Right forelimb (tissue), 1 donor: Measurements from ENCODE around the gene KLF7.

ENCODE experiments used
- DNase-seq: peaks from one replicate; pipeline ENCODE4 v3.0.0-alpha.2; 2018

KLF7 gene

GRCh38 chr2:207088839-207089238 is 76.9 kb downstream of the KLF7 start:
- DNase-seq = no peak

DNA sequence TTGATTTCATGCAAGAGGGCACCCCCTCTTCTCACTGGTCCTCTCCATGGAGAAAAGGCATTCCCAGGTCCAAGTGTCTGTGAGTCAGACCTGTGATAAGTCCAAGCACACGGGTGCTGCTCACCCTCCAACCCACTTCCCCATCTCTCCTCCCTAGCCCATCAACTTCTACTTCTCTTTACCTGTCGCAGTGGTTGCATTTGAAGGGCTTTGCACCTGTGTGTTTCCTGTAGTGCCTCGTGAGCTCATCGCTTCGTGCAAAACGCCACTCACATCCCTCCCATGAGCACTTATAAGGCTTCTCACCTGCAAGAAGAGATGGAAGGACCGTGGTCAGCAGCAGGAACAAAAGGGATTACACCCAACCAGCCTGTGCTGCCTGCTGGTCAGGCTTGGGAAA is 77.5 kb downstream of the KLF7 start:
- DNase-seq = no peak

GRCh38 chr2:207087046-207087902 is 78.5 kb downstream of the KLF7 start:
- no peak for DNase-seq

GRCh38 chr2:207086136-207086535 is 79.6 kb downstream of the KLF7 start:
- DNase-seq = no peak

GRCh38 chr2:207085110-207085509 is 80.6 kb downstream of the KLF7 start:
- no peak for DNase-seq

DNA sequence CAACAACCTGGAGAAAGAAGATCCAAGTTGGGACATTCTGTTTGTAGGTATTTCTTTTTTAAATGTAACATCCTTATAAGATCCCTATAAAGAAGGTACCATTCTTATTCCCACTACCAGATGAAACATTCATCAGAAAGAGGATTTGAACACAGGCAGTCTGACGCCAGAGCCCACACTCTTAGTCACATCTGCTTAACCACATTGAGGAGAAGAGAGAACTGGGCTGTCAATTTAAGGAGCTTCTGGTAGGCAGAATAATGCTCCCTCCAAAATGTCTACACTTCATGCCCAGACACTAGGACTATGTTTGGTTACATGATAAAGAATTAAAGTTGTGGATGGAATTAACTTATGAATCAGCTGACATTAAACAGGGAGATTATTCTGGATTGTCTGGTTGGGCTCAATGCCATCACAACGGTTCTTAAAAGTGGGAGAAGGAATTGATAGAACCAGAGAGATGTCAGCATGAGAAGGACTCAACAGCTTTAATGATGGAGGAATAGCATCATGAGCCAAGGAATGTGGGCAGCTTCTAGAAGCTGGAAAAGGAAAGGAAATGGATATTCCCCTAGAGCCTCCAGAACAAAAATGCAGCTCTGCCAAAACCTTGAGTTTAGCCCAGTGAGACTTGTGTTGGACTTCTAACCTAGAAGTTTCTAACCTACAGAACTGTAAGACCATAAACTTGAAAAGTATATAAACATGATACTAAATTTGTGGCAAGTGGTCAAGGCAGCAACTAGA is 82.2 kb downstream of the KLF7 start:
- no peak for DNase-seq

GRCh38 chr2:207082619-207083018 is 83.1 kb downstream of the KLF7 start:
- no peak for DNase-seq

- no peak for DNase-seq
Observed at GRCh38 chr2:207078186-207078798, 87.5 kb downstream of the KLF7 start.

DNA sequence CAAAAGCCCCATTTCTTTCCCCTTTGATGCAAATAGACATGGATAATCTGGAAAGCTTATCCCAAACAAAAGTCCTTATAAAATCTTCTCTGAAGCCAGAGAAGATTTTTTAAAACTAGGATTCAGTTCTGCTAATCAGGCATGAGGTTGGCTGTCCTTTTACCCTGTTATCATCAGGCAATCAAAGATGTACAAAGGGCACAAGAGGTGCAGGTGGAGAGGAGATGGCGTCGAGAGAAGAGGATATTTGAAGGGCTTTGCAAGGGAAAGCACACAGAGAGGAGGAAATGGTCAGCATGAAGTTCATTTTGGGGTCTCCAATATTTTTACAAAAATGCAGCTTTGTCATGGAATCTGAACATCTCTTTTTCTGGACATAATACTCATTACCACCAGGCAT is 88.5 kb downstream of the KLF7 start:
- DNase-seq = no peak

DNA sequence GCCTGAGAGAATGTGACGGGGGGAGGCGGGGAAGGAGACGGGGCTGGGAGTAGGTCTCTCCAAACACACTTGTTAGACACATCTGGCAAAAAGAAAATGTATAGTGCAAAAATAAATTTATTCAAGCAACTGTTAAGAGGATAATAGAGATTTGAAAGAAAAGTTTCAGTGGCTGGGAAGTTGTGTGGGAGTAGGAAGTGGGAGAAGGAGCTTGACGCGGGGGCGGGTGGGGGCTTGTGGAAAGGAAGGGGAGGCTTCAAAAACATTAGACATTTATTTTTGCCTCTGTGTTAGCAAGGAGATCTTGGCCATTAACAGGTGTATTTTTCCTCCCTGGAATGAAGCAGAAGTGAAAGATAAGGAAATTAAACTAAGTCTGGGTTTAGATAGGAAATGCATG is 90.3 kb downstream of the KLF7 start:
- DNase-seq = no peak

GRCh38 chr2:207073801-207074678 is 91.7 kb downstream of the KLF7 start:
- peak; percentile 49 for DNase-seq

DNA sequence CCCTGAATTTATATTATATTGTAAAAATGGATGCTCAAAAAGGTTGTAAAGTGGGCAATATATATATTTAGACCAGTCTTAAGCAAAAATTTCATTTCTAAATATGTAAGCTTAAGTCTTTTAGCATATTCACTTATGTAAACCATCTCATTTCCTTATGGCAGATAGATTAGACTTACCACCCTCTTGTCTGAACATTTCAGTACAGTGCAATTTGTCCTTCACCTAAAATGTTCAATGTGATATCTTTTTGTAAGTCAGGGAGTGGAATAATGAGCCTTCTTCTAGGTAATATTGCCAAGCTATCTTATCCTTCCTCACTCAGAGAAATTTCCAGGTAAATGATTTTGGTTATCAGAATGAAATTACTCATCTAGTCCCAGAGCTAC is 92.3 kb downstream of the KLF7 start:
- DNase-seq = no peak

DNA sequence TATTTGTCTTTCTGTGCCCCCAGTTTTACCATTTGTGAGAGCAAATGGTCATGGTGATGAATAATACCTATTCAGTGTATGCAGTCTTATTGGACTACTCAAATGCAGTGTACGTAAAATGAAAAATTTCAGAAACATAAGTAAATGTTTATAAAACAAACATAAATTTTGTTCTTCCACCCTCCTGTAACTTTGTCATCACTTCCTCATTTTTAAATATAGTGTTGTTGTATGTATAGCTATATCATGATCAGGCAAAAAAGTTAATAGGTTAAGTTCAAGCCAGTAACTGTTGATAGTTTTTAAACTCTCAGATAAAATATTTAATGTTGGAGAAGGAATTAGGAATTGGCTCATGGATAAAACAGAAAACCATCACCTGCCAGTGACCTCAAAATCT is 93.2 kb downstream of the KLF7 start:
- no peak for DNase-seq

- no peak for DNase-seq
Observed at GRCh38 chr2:207071820-207072219, 93.9 kb downstream of the KLF7 start.

DNA sequence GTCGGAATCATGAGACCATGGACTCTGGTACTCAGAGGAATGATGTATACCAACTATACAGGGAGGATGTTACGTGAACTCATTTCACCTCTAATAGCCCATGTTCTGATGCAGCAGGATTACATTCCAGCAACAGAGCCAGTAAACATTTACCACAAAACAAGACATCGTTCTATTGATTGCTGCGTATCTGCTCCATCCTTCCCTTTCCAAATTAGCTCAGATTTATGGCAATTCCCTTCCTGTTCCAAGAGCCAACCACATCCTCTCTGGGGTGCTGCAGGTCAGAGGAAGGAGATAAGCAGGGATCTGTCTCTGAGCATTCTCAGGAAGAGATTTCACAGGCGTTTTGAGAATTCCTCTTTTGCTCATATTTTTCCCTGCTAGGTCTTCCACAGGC is 98.3 kb downstream of the KLF7 start:
- no peak for DNase-seq

DNA sequence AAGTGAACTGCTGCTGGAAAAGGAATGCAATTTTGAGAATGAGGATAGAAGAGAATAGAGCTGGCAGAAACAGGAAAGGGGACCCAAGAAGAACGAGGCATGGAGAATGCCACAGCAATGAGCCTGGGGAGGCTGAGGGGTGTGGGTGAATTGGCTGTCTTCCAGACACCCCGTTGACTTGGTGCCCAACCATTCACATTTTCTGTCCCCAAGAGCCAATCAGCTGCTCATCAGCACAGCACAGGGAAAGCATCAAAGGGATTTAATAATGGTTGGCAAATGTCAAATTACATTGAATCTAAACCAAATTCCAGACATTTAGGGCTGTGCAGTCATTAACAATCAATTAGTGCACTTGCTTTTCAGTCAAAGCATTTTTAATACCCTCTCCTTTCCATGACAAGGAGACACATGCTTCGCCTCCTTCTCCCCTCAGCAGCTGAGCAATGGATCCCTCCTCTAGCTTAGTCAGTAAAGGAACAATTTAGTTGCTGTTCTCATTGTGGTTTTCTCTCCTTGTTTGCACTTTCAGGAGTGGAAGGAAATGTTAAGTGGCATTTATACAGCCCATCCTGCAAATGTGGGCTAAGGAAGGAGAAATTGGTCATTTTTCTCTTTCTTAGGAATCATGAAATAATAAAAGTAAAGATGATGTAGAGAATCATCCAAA is 98.8 kb downstream of the KLF7 start:
- no peak for DNase-seq

GRCh38 chr2:207066166-207066565 is 99.6 kb downstream of the KLF7 start:
- no peak for DNase-seq

GRCh38 chr2:207064128-207064690 is 101.5 kb downstream of the KLF7 start:
- no peak for DNase-seq

GRCh38 chr2:207061181-207061580 is 104.6 kb downstream of the KLF7 start:
- no peak for DNase-seq

GRCh38 chr2:207055257-207055656 is 110.5 kb downstream of the KLF7 start:
- DNase-seq = no peak

DNA sequence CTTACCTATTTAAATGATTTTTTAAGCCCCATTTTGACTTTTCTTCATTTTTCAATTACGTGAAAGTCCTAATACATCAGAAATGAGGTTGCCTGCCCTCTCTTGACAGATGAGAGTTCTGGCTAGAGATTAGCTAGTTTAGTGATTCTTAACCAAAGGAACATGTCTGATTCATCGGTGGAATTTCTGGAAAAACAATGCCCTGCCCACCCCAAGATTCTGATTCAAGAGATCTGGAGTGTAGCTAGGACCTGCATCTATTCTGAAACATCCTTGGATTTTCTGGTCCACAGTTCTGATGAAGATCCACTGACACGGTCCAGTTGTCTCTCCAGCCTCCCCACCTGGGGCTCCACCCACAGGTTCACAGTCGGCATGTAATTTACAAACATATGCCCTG is 111.2 kb downstream of the KLF7 start:
- DNase-seq = no peak

GRCh38 chr2:207051385-207051965 is 114.3 kb downstream of the KLF7 start:
- DNase-seq = no peak
